Measurements from ENCODE around the gene C17orf107. TPM values are rescaled to one million over a fixed set of nuclear protein-coding genes. Genes with fewer than 3 reads are reported as not detected.

C17orf107 gene
- total and polyA plus RNA-seq, 9 of the 15 experiments (the other 6 are each of a cell fraction or from before 2014, with no cell fraction given): 0.05 to 0.29 (median 0.07) TPM; not detected in 4

DNA sequence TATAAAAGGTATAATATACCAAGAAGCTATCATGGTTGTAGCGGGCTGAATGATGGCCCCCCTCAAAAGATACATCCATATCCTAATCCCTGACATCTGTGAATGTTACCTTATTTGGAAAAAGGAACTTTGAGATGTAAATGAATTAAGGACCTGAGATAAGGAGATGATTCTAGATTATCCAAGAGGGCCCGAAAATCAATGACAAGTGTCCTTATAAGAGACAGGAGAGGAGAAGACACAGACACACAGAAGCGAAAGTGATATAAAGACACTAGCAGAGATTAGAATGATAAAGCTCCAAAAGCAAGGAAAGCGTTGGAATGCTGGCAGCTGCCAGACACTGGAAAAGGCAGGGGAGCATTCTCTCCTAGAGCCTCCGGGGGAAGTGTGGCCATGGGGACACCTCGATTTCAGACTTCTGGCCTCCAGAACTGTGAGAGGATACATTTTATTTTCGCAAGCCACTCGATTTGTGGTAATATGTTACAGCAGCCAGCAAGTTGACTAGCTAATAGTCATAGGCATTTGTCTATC is 20.2 kb downstream of the C17orf107 start (continued):
- TF ChIP-seq ARID2 (IDR thresholded peaks at IDR 0.05): no peak
- no peak for TF ChIP-seq MTA3 (IDR thresholded peaks at IDR 0.05; ENCODE audit: borderline replicate concordance)
- TF ChIP-seq, protein P1, sequence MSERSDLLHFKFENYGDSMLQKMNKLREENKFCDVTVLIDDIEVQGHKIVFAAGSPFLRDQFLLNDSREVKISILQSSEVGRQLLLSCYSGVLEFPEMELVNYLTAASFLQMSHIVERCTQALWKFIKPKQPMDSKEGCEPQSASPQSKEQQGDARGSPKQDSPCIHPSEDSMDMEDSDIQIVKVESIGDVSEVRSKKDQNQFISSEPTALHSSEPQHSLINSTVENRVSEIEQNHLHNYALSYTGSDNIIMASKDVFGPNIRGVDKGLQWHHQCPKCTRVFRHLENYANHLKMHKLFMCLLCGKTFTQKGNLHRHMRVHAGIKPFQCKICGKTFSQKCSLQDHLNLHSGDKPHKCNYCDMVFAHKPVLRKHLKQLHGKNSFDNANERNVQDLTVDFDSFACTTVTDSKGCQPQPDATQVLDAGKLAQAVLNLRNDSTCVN (CRISPR knock-in tag; IDR thresholded peaks at IDR 0.05): no peak
- TF ChIP-seq ZFX (CRISPR knock-in tag; IDR thresholded peaks at IDR 0.05): no peak
- TF ChIP-seq HNRNPK (IDR thresholded peaks at IDR 0.05; ENCODE audit: low read depth, low read length, poor library complexity, severe bottlenecking): no peak
- TF ChIP-seq ZNF75A (CRISPR knock-in tag; IDR thresholded peaks at IDR 0.05): no peak
- TF ChIP-seq ZNF121 (CRISPR knock-in tag; conservative IDR thresholded peaks at IDR 0.05): no peak
- no peak for TF ChIP-seq ZNF766 (CRISPR knock-in tag; conservative IDR thresholded peaks at IDR 0.05)
- TF ChIP-seq MYC (IDR thresholded peaks at IDR 0.05; ENCODE audit: low read depth, low read length): no peak
- TF ChIP-seq MYC (CRISPR knock-in tag; IDR thresholded peaks at IDR 0.05; ENCODE audit: borderline replicate concordance, low read depth): no peak
